Prostate gland (tissue), 2 donors: ENCODE results near the gene DRD2. TPM values are rescaled to one million over a fixed set of nuclear protein-coding genes. Genes with fewer than 3 reads are reported as not detected.

Experiments used
- DNase-seq: peaks from one replicate; pipeline ENCODE4 v3.0.0-alpha.2; 2019; ENCODE audit warnings: low spot score
- H3K27ac ChIP-seq, 2 donors: fragments of 200-600 bp; sonication (generic); 2 replicates each; pipeline ENCODE4 v1.5.1; 2017 to 2019
- H3K27me3 ChIP-seq: fragments of 200-600 bp; sonication (generic); replicated peaks from 2 replicates; pipeline ENCODE4 v1.5.1; 2019; ENCODE audit not compliant: insufficient read depth
- H3K36me3 ChIP-seq, 2 donors: fragments of 200-600 bp; sonication (generic); 1 replicate in 1 of 2; 2 replicates in 1 of 2; pipeline versions ENCODE4 v1.5.1 to v1.8.1; 2017 to 2019
- H3K4me1 ChIP-seq: fragments of 200-600 bp; sonication (generic); replicated peaks from 2 replicates; pipeline ENCODE4 v1.5.1; 2019
- H3K4me3 ChIP-seq, 2 donors: fragments of 200-600 bp; sonication (generic); 2 replicates each; pipeline ENCODE4 v1.5.1; 2017 to 2019
- H3K9me3 ChIP-seq: fragments of 200-600 bp; sonication (generic); 2 replicates; pipeline ENCODE4 v1.5.1; 2017
- POLR2A ChIP-seq: fragments of 450-650 bp; IDR thresholded peaks from one replicate; pipeline ENCODE4 v1.6.1; 2016; ENCODE audit warnings: antibody characterized with exemption, mild to moderate bottlenecking
- POLR2AphosphoS5 ChIP-seq: sonication (generic); formaldehyde crosslinking; IDR thresholded peaks from one replicate; pipeline ENCODE4 v1.6.1; 2017; ENCODE audit warnings: antibody characterized with exemption
- WGBS: methylation state at CpG from one replicate; pipeline ENCODE4 v1.1.5; 2018; 5-methylcytosine and 5-hydroxymethylcytosine counted together
- intact Hi-C: fragments of 100-400 bp; cut with DNase I; formaldehyde crosslinking; loops from one replicate; pipeline ENCODE4 v1.14.2; 2022
- total RNA-seq, 2 donors: library from RNA; depleted of rRNA; stranded (reverse); fragments of >200 nt; gene quantifications; one replicate each; pipeline ENCODE4 v1.1.0, GENCODE V29; 2016
- TF ChIP-seq, protein P1 (sequence below), 4 experiments: fragments of 200-600 bp in 2 of 4; fragments of 450-650 bp in 2 of 4; sonication (generic) in 2 of 4; IDR thresholded peaks; 1 replicate in 3 of 4; 2 replicates in 1 of 4; pipeline ENCODE4 v1.5.1; 2016 to 2019; ENCODE audit warnings: antibody characterized with exemption in 4 of 4, mild to moderate bottlenecking in 2 of 4, moderate library complexity in 2 of 4

Gene DRD2
- total RNA-seq, 2 donors from 2014 or later: 0.68 to 2.4 TPM

DNA sequence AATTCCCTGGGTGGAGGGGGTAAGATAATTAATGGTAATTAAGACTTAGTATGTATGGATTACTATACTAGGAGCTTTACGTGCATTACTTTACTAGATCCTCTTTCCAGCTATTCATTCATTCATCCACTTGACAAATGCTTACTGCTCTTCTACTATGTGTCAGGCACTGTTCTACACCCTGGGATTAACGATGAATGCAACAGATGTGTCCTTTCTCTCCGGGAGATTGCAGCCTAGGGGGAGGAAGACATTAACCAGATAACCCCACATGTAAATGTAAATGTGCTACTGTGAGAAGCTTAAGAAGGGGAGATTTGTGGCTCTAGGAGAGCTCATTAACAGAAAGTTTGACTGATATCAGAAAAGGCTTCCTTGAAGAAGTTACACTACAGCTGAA, 85.9 kb downstream of the DRD2 start:
- H3K27me3 ChIP-seq: no peaks in the 10 kb centered on the region
- 66% methylated on average over 3 of the region's 3 CpGs for WGBS
- no peaks in the 10 kb centered on the region for H3K9me3 ChIP-seq
- no peak overlapping the region for H3K4me3 ChIP-seq
- TF ChIP-seq POLR2AphosphoS5 (no peak), POLR2A (no peak)
- TF ChIP-seq, protein P1, sequence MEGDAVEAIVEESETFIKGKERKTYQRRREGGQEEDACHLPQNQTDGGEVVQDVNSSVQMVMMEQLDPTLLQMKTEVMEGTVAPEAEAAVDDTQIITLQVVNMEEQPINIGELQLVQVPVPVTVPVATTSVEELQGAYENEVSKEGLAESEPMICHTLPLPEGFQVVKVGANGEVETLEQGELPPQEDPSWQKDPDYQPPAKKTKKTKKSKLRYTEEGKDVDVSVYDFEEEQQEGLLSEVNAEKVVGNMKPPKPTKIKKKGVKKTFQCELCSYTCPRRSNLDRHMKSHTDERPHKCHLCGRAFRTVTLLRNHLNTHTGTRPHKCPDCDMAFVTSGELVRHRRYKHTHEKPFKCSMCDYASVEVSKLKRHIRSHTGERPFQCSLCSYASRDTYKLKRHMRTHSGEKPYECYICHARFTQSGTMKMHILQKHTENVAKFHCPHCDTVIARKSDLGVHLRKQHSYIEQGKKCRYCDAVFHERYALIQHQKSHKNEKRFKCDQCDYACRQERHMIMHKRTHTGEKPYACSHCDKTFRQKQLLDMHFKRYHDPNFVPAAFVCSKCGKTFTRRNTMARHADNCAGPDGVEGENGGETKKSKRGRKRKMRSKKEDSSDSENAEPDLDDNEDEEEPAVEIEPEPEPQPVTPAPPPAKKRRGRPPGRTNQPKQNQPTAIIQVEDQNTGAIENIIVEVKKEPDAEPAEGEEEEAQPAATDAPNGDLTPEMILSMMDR (IDR thresholded peaks at IDR 0.05): no peak
- DNase-seq: no peak
- H3K4me1 ChIP-seq: no peaks in the 10 kb centered on the region
- intact Hi-C loops: loop anchor here (5.0 kb wide), 1 partner anchor 77 kb away; the partner anchor contains the start of gene TTC12
- no peaks in the 10 kb centered on the region for H3K36me3 ChIP-seq
- H3K27ac ChIP-seq: no peak overlapping the region

DNA sequence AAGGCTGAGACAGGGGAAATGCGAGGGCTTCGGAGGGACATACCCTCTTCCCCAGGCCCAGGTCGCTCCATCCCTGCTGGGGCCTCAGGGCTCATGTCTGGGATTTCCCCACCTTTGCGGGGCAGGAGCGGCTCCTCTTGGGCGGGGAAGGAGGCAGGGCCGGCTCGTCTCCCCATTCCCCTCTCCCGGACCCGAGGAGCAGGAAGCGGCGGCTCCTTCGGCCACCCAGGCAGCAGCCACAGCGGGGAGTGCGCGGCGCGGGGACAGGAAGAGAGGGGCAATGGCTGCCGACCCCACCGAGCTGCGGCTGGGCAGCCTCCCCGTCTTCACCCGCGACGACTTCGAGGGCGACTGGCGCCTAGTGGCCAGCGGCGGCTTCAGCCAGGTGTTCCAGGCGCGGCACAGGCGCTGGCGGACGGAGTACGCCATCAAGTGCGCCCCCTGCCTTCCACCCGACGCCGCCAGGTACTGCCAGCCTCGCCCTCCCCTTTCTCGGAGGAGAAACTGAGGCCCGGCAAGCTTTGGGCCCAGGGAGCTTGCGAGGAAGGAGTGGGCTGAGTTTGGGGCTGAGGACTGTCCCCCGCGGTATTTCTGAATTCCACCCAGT, 87.5 kb downstream of the DRD2 start, which contains the start of gene ANKK1:
Gene ANKK1, plus strand, starts transcription at position 175 of the 607 bp plus-strand sequence. Its CDS starts 106 bp downstream, at position 281.
- H3K27me3 ChIP-seq: no peaks in the 10 kb centered on the region
- H3K4me1 ChIP-seq: no peaks in the 10 kb centered on the region
- WGBS: 11% methylated on average over 23 of the region's 46 CpGs
- no peaks in the 10 kb centered on the region for H3K9me3 ChIP-seq
- no peaks in the 10 kb centered on the region for H3K36me3 ChIP-seq
- peak within 1 kb of the TSS in 1 of 2 donors; percentile 53 for H3K27ac ChIP-seq
- H3K4me3 ChIP-seq: peak within 1 kb of the TSS; percentile 24 to 29
- peak; percentile 50 for DNase-seq
- TF ChIP-seq POLR2AphosphoS5 (peak; percentile 20), POLR2A (no peak)
- TF ChIP-seq, protein P1 (IDR thresholded peaks at IDR 0.05): peak; percentile 34 to 79 (median 70)
- intact Hi-C loops: loop anchor here (5.0 kb wide), 1 partner anchor 75 kb away; the partner anchor contains the start of gene TTC12

DNA sequence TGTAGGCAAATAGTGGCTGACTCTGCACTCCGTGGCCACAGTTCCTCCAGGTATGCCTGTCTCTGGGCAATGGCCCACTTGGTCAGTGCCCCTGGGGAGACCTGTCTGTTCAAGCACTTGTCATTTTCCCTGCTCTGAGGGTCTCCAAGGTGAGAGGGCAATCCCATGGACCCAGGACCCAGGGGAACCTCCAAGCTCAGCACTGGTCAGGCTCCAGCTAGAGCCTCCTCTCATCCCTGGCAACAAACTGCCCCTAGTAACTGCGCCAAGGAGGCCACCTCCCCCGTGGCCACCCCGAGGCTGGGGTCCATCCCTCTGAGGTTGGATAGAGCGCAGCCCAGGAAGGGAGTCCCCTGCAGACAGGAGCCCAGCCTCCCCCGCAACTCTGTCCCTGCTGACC, 88.3 kb downstream of the DRD2 start:
- WGBS: 84% methylated on average over 6 of the region's 6 CpGs
- Histone ChIP-seq H3K9me3 (no peaks in the 10 kb centered on the region), H3K4me3 (no peak overlapping the region), H3K36me3 (no peaks in the 10 kb centered on the region), H3K4me1 (no peaks in the 10 kb centered on the region), H3K27ac (peak overlapping the region in 1 of 2 donors; percentile 53), H3K27me3 (no peaks in the 10 kb centered on the region)
- DNase-seq: no peak
- TF ChIP-seq, protein P1 (IDR thresholded peaks at IDR 0.05): no peak
- TF ChIP-seq POLR2AphosphoS5 (no peak), POLR2A (no peak)
- intact Hi-C loops: loop anchor here (5.0 kb wide), 1 partner anchor 75 kb away; the partner anchor contains the start of gene TTC12

DNA sequence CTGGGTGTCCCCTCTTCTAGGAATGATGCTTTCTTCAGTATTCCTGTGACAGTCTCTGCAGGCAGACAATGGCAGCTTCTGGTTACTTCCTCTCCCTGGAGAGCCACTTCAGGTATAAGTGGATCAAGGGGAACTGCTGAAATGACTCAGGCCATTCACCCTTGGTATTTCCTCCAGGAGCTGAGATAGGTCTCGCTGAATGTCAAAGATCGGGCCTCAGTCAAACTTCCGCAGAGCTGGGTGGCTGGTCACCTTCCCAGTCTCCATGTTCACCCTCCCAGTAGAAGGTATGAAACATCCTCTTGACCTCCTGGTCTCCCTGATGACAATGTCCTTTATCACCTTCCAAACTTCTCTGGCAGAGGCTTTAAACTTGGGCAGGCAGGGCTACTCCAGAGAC, 89.4 kb downstream of the DRD2 start:
- intact Hi-C loops: loop anchor here (5.0 kb wide), 1 partner anchor 73 kb away; the partner anchor contains the start of gene TTC12
- WGBS: 100% methylated on average over 3 of the region's 3 CpGs
- TF ChIP-seq POLR2AphosphoS5 (no peak), POLR2A (no peak)
- TF ChIP-seq, protein P1 (IDR thresholded peaks at IDR 0.05): no peak
- no peaks in the 10 kb centered on the region for H3K9me3 ChIP-seq
- no peak overlapping the region for H3K27ac ChIP-seq
- H3K4me3 ChIP-seq: no peak overlapping the region
- no peaks in the 10 kb centered on the region for H3K36me3 ChIP-seq
- no peaks in the 10 kb centered on the region for H3K27me3 ChIP-seq
- no peaks in the 10 kb centered on the region for H3K4me1 ChIP-seq
- no peak for DNase-seq

DNA sequence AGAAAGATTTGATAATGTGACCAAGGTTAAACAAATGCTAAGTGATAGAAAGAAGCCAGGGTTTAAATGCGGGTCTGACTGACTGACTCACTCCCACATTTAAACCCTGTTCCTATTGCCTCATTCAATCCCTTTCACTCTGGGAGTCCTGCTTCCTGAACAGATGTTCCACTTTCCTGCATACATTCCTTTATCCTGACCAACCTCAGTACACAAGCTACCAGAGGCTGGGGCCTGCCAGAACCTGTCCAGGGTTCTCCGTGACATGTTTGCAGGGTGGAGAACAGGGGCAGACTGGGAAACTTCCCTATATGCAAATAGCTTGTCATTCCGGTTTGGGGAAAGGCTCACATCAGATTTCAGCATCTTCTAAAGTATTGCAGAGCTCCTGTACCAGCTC, 90.6 kb downstream of the DRD2 start:
- WGBS: 18% methylated on average over 3 of the region's 3 CpGs
- H3K4me3 ChIP-seq: no peak overlapping the region
- H3K9me3 ChIP-seq: no peaks in the 10 kb centered on the region
- no peaks in the 10 kb centered on the region for H3K36me3 ChIP-seq
- no peaks in the 10 kb centered on the region for H3K27me3 ChIP-seq
- peak; percentile 88 for DNase-seq
- no peaks in the 10 kb centered on the region for H3K4me1 ChIP-seq
- no peak overlapping the region for H3K27ac ChIP-seq
- TF ChIP-seq POLR2AphosphoS5: peak; percentile 92
- TF ChIP-seq, protein P1 (IDR thresholded peaks at IDR 0.05): no peak
- intact Hi-C loops: no loop called here
